K562 (cell line): Measurements from ENCODE around the gene SFXN2. TPM values are rescaled to one million over a fixed set of nuclear protein-coding genes. Genes with fewer than 3 reads are reported as not detected.

ENCODE experiments used
- ATAC-seq: fragments of 200-7000 bp; cut with Tn5 transposase; 3 replicates; pipeline ENCODE4 v1.9.1; 2020; ENCODE audit warnings: moderate library complexity
- BruUV-seq: library from RNA; stranded (reverse); fragments of 400-500 nt; replicated peaks from 2 replicates; lab custom pipeline; 2021; lab: Mats Ljungman, UMichigan
- CTCF ChIA-PET: fragments of 300-600 bp; formaldehyde crosslinking; extraction: SDS; loops from one replicate; lab custom pipeline; 2021; ENCODE audit warnings: low intra/inter-chr PET ratio; lab: Yijun Ruan, JAX
- POLR2A ChIA-PET: fragments of 300-600, 350-650 bp; sonication (Branson Sonifier 250); formaldehyde crosslinking; extraction: SDS; loops from one replicate; lab custom pipeline; 2021; ENCODE audit warnings: antibody characterized with exemption, inconsistent platforms; lab: Yijun Ruan, JAX
- DNase-seq, 4 experiments: peaks; one replicate each; pipeline versions ENCODE4 v3.0.0 to v3.0.0-alpha.2; 2011 to 2018; ENCODE audit warnings: low spot score in 3 of 4, mixed read lengths in 3 of 4; ENCODE audit errors: extremely low read depth in 1 of 4
- FAIRE-seq: peaks from 2 replicates; lab custom pipeline; 2011; peaks lifted over from hg19 to GRCh38; lab: Jason Lieb, UNC
- H2AFZ ChIP-seq: 2 replicates; pipeline ENCODE4 v1.6.0; 2011; ENCODE audit warnings: low read depth, low read length, control low read depth, inconsistent platforms
- H3K27ac ChIP-seq: fragments of 200-600 bp; 3 replicates; pipeline ENCODE4 v1.8.0; 2011; ENCODE audit warnings: low read depth, mild to moderate bottlenecking, control low read depth, inconsistent platforms, low read length, moderate library complexity, mixed read lengths; ENCODE audit errors: extremely low read depth
- H3K27me3 ChIP-seq, 2 experiments: fragments of 300-600 bp in 1 of 2; 2 replicates in 1 of 2; 3 replicates in 1 of 2; pipeline versions ENCODE4 v1.6.0 to v1.8.0; 2011; ENCODE audit warnings: inconsistent platforms in 2 of 2, low read length in 2 of 2, mild to moderate bottlenecking in 1 of 2, mixed read lengths in 1 of 2, moderate library complexity in 1 of 2; ENCODE audit not compliant: control insufficient read depth in 2 of 2, insufficient read depth in 2 of 2
- H3K36me3 ChIP-seq: fragments of 300-600 bp; 3 replicates; pipeline ENCODE4 v1.8.0; 2011; ENCODE audit warnings: mild to moderate bottlenecking, low read length, inconsistent platforms; ENCODE audit not compliant: control insufficient read depth, insufficient read depth
- H3K4me1 ChIP-seq, 2 experiments: fragments of 200-600 bp in 1 of 2; replicated peaks in 1 of 2; 2 replicates in 1 of 2; 3 replicates in 1 of 2; pipeline versions ENCODE4 v1.5.1 to v1.8.0; 2011; ENCODE audit warnings: inconsistent platforms in 2 of 2, low read length in 2 of 2, mild to moderate bottlenecking in 1 of 2, mixed read lengths in 1 of 2, moderate library complexity in 1 of 2; ENCODE audit not compliant: control insufficient read depth in 2 of 2, insufficient read depth in 2 of 2
- H3K4me2 ChIP-seq: 2 replicates; pipeline ENCODE4 v1.6.1; 2011; ENCODE audit warnings: low read length, control low read depth, inconsistent platforms, mixed read lengths; ENCODE audit not compliant: insufficient read depth
- H3K4me3 ChIP-seq: fragments of 200-600 bp; sonication (generic), shearing (Covaris generic); 2 replicates; pipeline ENCODE4 v1.5.1; 2016; ENCODE audit warnings: control low read depth, inconsistent platforms
- H3K79me2 ChIP-seq: fragments of 200-600 bp; 3 replicates; pipeline ENCODE4 v1.8.0; 2011; ENCODE audit warnings: low read length, inconsistent platforms; ENCODE audit not compliant: control insufficient read depth, insufficient read depth
- H3K9ac ChIP-seq, 2 experiments: 2 replicates each; pipeline versions ENCODE4 v1.6.0 to v1.6.1; 2011; ENCODE audit warnings: low read depth in 2 of 2, low read length in 2 of 2, control low read depth in 1 of 2, inconsistent platforms in 1 of 2, mild to moderate bottlenecking in 1 of 2, mixed read lengths in 1 of 2; ENCODE audit not compliant: insufficient read depth in 1 of 2
- H3K9me1 ChIP-seq: one replicate; pipeline ENCODE4 v1.6.0; 2011; ENCODE audit warnings: inconsistent platforms, mild to moderate bottlenecking, low read length, moderate library complexity; ENCODE audit not compliant: control insufficient read depth, insufficient read depth
- H3K9me3 ChIP-seq: replicated peaks from 2 replicates; pipeline ENCODE4 v1.5.1; 2011; ENCODE audit warnings: low read depth, low read length, inconsistent platforms; ENCODE audit not compliant: control insufficient read depth, insufficient read depth
- H4K20me1 ChIP-seq: replicated peaks from 2 replicates; pipeline ENCODE4 v1.6.1; 2011; ENCODE audit warnings: low read length, inconsistent platforms, mixed read lengths; ENCODE audit not compliant: control insufficient read depth, insufficient read depth
- ETV6 ChIP-seq, 3 experiments: fragments of 150-350 bp in 1 of 3; sonication (generic) in 1 of 3; formaldehyde crosslinking in 1 of 3; IDR thresholded peaks; 2 replicates each; pipeline versions ENCODE4 v1.6.1 to v1.8.0; 2014 to 2022; ENCODE audit warnings: borderline replicate concordance in 2 of 3, low read depth in 2 of 3, antibody characterized with exemption in 1 of 3, low read length in 1 of 3, mild to moderate bottlenecking in 1 of 3, missing genetic modification reagents in 1 of 3
- ILF3 ChIP-seq: fragments of 450-650 bp; IDR thresholded peaks from 2 replicates; pipeline ENCODE4 v1.6.1; 2018; ENCODE audit warnings: antibody characterized with exemption, mild to moderate bottlenecking, moderate library complexity, borderline replicate concordance
- KAT7 ChIP-seq: sonication (generic); formaldehyde crosslinking; IDR thresholded peaks from 2 replicates; pipeline ENCODE4 v1.8.0; 2022; ENCODE audit warnings: missing genetic modification reagents, mild to moderate bottlenecking, borderline replicate concordance
- NBN ChIP-seq: fragments of 450-650 bp; IDR thresholded peaks from 2 replicates; pipeline ENCODE4 v1.6.1; 2016; ENCODE audit warnings: low read depth, mild to moderate bottlenecking
- PHTF2 ChIP-seq: fragments of 250-450 bp; sonication (Bioruptor Pico); IDR thresholded peaks from 2 replicates; pipeline ENCODE4 v1.5.0; 2021; ENCODE audit warnings: mild to moderate bottlenecking
- SMAD4 ChIP-seq: fragments of 250-450 bp; sonication (Bioruptor Pico); conservative IDR thresholded peaks from 2 replicates; pipeline ENCODE4 v1.8.0; 2021; ENCODE audit warnings: inconsistent platforms, mild to moderate bottlenecking, moderate library complexity
- SMARCE1 ChIP-seq: fragments of 450-650 bp; IDR thresholded peaks from 2 replicates; pipeline ENCODE4 v1.7.1; 2016; ENCODE audit warnings: mild to moderate bottlenecking
- SPI1 ChIP-seq: IDR thresholded peaks from 2 replicates; pipeline ENCODE4 v1.6.1; 2011; ENCODE audit warnings: low read depth, low read length, control low read depth, borderline replicate concordance
- TBL1XR1 ChIP-seq, 2 experiments: IDR thresholded peaks; 2 replicates each; pipeline ENCODE4 v1.6.1; 2012; ENCODE audit warnings: improper control_type of control experiment in 2 of 2, low read length in 2 of 2, mild to moderate bottlenecking in 1 of 2
- in situ Hi-C: fragments of 300-500 bp; cut with MboI; formaldehyde crosslinking; loops from 4 replicates; pipeline ENCODE4 v1.15.0; 2018; ENCODE audit warnings: inconsistent platforms, mixed read lengths
- intact Hi-C: fragments of 100-400 bp; cut with micrococcal nuclease; formaldehyde crosslinking; loops from 2 replicates; pipeline ENCODE4 v1.14.2; 2022
- polyA plus RNA-seq, 8 experiments: library from polyadenylated mRNA; depleted of rRNA in 4 of 8; stranded (reverse) in 5 of 8; unstranded in 3 of 8; fragments of >200 nt; fragmentation: Nextera tagmentation in 2 of 8; fragmentation: Illumina TruSeq in 1 of 8; extraction: Ambion mirVana in 2 of 8; extraction: Trizol in 1 of 8; gene quantifications; 2 replicates each; pipeline versions ENCODE4 v1.2.1 to v1.2.3, GENCODE V29; 2011 to 2014; ENCODE audit warnings: inconsistent platforms in 1 of 8, missing spikeins in 1 of 8
- total RNA-seq, 7 experiments: library from RNA; depleted of rRNA in 6 of 7; stranded (reverse); fragments of >200 nt in 6 of 7; fragmentation: Illumina TruSeq in 2 of 7; extraction: Trizol in 2 of 7; gene quantifications; 2 replicates each; pipeline versions ENCODE4 v1.2.1 to v1.2.3, GENCODE V29; 2011 to 2021; ENCODE audit warnings: low replicate concordance in 1 of 7
- TF ChIP-seq, protein P1 (sequence below): sonication (generic); IDR thresholded peaks from 2 replicates; pipeline ENCODE4 v1.6.1; 2016

Gene SFXN2
- total and polyA plus RNA-seq, 9 of the 15 experiments (the other 6 are each of a cell fraction or from before 2014, with no cell fraction given): 7.3 to 23.8 (median 15.7) TPM

DNA sequence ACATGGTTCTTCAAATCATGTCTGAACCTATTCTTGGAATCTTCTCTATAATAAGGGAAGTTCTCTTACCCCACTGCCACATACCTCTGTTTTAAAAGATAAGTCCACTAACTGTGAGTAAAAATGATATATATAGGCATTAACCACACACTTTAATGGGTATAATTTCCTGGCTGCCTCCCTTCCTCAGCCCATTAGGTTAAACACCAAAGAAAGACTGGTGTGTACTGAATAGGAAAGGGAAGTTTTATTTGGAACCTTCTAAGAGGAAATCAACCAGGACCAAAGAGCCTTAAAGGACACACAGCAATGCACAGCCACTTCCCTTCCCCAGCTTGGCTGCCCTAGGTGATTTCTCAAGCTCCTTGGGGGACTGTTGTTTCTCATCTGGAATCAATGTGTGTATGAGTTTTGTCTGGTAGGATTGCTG lies 24.3 kb downstream of the SFXN2 start:
- ChIA-PET POLR2A (no interaction called here), CTCF (no interaction called here)
- Histone ChIP-seq H3K9me3 (no peaks in the 10 kb centered on the region), H3K4me2 (no peak overlapping the region), H3K4me1 (peaks cover 14 to 42% of the 10 kb centered on the region in 2 experiments; a peak in 4 of 5 replicates), H2AFZ (no peak overlapping the region), H3K4me3 (no peak overlapping the region), H3K9me1 (no peaks in the 10 kb centered on the region), H3K79me2 (no peaks in the 10 kb centered on the region), H3K36me3 (peaks cover 17% of the 10 kb centered on the region; the same call in 2 of the 3 replicates), H3K27ac (peak overlapping the region; percentile 65), H3K9ac (peak overlapping the region in 1 of 2 experiments; percentile 17; a peak in 1 of 4 replicates), H3K27me3 (no peaks in the 10 kb centered on the region), H4K20me1 (no peaks in the 10 kb centered on the region)
- BruUV-seq: no TSS peak
- FAIRE-seq: no peak
- ATAC-seq: peak; percentile 2; the same call in 1 of the 3 replicates
- in situ Hi-C loops (no loop called here), intact Hi-C loops (no loop called here)
- peak in 1 of 4 experiments; percentile 28 for DNase-seq
- TF ChIP-seq ETV6 (IDR thresholded peaks at IDR 0.05; ENCODE audit: borderline replicate concordance in 1 of 2, low read depth in 2 of 2, low read length in 1 of 2): peak in 1 of 2 experiments; percentile 84; a peak in 2 of 4 replicates
- TF ChIP-seq ETV6 (CRISPR knock-in tag; IDR thresholded peaks at IDR 0.05; ENCODE audit: borderline replicate concordance): no peak
- TF ChIP-seq, protein P1, sequence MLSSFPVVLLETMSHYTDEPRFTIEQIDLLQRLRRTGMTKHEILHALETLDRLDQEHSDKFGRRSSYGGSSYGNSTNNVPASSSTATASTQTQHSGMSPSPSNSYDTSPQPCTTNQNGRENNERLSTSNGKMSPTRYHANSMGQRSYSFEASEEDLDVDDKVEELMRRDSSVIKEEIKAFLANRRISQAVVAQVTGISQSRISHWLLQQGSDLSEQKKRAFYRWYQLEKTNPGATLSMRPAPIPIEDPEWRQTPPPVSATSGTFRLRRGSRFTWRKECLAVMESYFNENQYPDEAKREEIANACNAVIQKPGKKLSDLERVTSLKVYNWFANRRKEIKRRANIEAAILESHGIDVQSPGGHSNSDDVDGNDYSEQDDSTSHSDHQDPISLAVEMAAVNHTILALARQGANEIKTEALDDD: peak; percentile 53
- TF ChIP-seq SMAD4 (CRISPR knock-in tag): peak; percentile 71
- no peak for TF ChIP-seq PHTF2 (CRISPR knock-in tag)
- peak; percentile 51; the same call in 1 of the 2 replicates for TF ChIP-seq SPI1
- 0 out of 4 replicates have a peak, but pooled peaks of 1 of the 2 experiments have one; percentile 29 for TF ChIP-seq TBL1XR1 (IDR thresholded peaks at IDR 0.05; ENCODE audit: low read length in 2 of 2)
- TF ChIP-seq KAT7 (CRISPR knock-in tag): no peak
- TF ChIP-seq SMARCE1: peak; percentile 37; the same call in 1 of the 2 replicates
- 0 out of 2 replicates have a peak, but pooled peaks have one; percentile 26 for TF ChIP-seq NBN
- no peak for TF ChIP-seq ILF3
